HL-60 (cell line): ENCODE data around the gene SH3RF3.

Source experiments
- DNase-seq, 2 experiments: peaks; one replicate each; pipeline ENCODE4 v3.0.0-alpha.2; 2010 to 2020; ENCODE audit warnings: low read depth in 1 of 2, low spot score in 1 of 2
- H3K27ac ChIP-seq: fragments of 250-450 bp; sonication (Bioruptor Pico); replicated peaks from 2 replicates; pipeline ENCODE4 v1.5.1; 2020; ENCODE audit warnings: mild to moderate bottlenecking, moderate library complexity
- H3K27me3 ChIP-seq: fragments of 250-450 bp; sonication (Bioruptor Pico); 2 replicates; pipeline ENCODE4 v1.5.1; 2021; ENCODE audit warnings: mild to moderate bottlenecking, moderate library complexity; ENCODE audit not compliant: insufficient read depth, poor library complexity, severe bottlenecking
- H3K4me3 ChIP-seq: replicated peaks from 2 replicates; pipeline ENCODE4 v1.5.1; 2011; ENCODE audit warnings: mild to moderate bottlenecking, control low read depth, low read length; ENCODE audit not compliant: insufficient read depth
- CTCF ChIP-seq: IDR thresholded peaks from one replicate; pipeline ENCODE4 v1.5.1; 2011; ENCODE audit warnings: low read length, control low read depth, inconsistent platforms; ENCODE audit not compliant: insufficient read depth
- GABPA ChIP-seq: IDR thresholded peaks from 2 replicates; pipeline ENCODE4 v1.6.1; 2012; ENCODE audit warnings: low read depth
- POLR2AphosphoS5 ChIP-seq: IDR thresholded peaks from 2 replicates; pipeline ENCODE4 v1.6.1; 2012; ENCODE audit warnings: low read depth
- SPI1 ChIP-seq: IDR thresholded peaks from 2 replicates; pipeline ENCODE4 v1.6.1; 2012; ENCODE audit warnings: low read depth, mild to moderate bottlenecking, borderline replicate concordance
- TF ChIP-seq, protein P1 (sequence below): IDR thresholded peaks from 2 replicates; pipeline ENCODE4 v1.6.1; 2012; ENCODE audit warnings: low read depth; ENCODE audit not compliant: insufficient replicate concordance

SH3RF3 gene

GRCh38 chr2:109255654-109256053 is 126.6 kb downstream of the SH3RF3 start:
- H3K27me3 ChIP-seq = no peaks in the 10 kb centered on the region
- no peak for TF ChIP-seq GABPA
- TF ChIP-seq, protein P1, sequence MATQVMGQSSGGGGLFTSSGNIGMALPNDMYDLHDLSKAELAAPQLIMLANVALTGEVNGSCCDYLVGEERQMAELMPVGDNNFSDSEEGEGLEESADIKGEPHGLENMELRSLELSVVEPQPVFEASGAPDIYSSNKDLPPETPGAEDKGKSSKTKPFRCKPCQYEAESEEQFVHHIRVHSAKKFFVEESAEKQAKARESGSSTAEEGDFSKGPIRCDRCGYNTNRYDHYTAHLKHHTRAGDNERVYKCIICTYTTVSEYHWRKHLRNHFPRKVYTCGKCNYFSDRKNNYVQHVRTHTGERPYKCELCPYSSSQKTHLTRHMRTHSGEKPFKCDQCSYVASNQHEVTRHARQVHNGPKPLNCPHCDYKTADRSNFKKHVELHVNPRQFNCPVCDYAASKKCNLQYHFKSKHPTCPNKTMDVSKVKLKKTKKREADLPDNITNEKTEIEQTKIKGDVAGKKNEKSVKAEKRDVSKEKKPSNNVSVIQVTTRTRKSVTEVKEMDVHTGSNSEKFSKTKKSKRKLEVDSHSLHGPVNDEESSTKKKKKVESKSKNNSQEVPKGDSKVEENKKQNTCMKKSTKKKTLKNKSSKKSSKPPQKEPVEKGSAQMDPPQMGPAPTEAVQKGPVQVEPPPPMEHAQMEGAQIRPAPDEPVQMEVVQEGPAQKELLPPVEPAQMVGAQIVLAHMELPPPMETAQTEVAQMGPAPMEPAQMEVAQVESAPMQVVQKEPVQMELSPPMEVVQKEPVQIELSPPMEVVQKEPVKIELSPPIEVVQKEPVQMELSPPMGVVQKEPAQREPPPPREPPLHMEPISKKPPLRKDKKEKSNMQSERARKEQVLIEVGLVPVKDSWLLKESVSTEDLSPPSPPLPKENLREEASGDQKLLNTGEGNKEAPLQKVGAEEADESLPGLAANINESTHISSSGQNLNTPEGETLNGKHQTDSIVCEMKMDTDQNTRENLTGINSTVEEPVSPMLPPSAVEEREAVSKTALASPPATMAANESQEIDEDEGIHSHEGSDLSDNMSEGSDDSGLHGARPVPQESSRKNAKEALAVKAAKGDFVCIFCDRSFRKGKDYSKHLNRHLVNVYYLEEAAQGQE = no peak
- peak; percentile 64; the same call in 1 of the 2 replicates for TF ChIP-seq SPI1
- TF ChIP-seq CTCF = no peak
- no peak overlapping the region for H3K4me3 ChIP-seq
- DNase-seq = no peak
- no peak overlapping the region for H3K27ac ChIP-seq

DNA sequence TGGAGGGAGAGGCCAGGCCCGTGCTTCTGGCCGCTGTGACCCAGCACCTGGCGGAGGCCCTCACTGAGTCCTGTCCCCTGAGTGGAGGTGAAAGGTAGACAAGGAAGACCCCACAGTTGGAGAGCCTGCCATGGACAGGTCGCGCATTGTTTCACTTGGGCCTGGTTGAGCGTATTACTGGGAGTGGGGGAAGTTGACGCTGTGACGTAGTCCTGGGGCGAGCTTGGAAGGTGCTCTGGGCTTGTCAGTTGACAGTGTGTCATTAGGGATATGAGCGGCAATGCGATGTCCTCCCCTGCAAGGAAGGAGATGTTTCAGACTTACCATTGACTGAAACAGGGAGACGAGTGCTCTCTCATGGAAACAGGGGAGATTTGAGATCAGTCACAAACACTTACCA is 127.1 kb downstream of the SH3RF3 start:
- no peaks in the 10 kb centered on the region for H3K27me3 ChIP-seq
- no peak overlapping the region for H3K27ac ChIP-seq
- H3K4me3 ChIP-seq = no peak overlapping the region
- DNase-seq = no peak
- no peak for TF ChIP-seq CTCF
- no peak for TF ChIP-seq POLR2AphosphoS5
- TF ChIP-seq GABPA = no peak
- TF ChIP-seq SPI1 = no peak

DNA sequence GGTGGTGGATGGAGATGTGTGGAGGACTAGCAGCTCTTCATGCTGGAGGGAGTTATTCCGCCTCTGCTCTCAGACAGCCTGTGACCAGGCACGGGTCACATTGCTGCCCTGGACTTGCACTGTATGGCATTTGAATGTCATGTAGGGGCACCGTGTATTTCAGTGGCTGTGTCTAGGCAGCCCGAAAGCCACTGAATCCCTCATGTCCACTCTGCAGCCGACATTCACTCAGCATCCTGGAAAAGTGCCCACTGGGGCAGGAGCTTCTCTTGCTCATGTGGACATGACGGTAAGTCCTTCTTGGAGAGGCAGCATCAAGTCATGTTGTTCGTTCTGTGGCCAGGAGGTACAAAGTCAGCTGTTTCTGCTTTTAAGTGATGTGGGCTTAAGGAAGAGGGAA is 127.9 kb downstream of the SH3RF3 start:
- no peak for TF ChIP-seq CTCF
- no peak for TF ChIP-seq SPI1
- TF ChIP-seq POLR2AphosphoS5 = no peak
- TF ChIP-seq, protein P1 = no peak
- no peak for TF ChIP-seq GABPA
- no peaks in the 10 kb centered on the region for H3K27me3 ChIP-seq
- no peak overlapping the region for H3K4me3 ChIP-seq
- H3K27ac ChIP-seq = no peak overlapping the region
- no peak for DNase-seq

- no peak overlapping the region for H3K4me3 ChIP-seq
- H3K27ac ChIP-seq = no peak overlapping the region
- H3K27me3 ChIP-seq = no peaks in the 10 kb centered on the region
- no peak for DNase-seq
- TF ChIP-seq POLR2AphosphoS5 (no peak), SPI1 (no peak), GABPA (no peak), CTCF (no peak)
- TF ChIP-seq, protein P1 = no peak
Observed at GRCh38 chr2:109257653-109258052, 128.6 kb downstream of the SH3RF3 start.
